Activated CD4-positive, alpha-beta T cell treated with anti-CD3 and anti-CD28 coated beads, Interleukin-2, amount 50 U/mL, for 24 hours (primary cell): ENCODE measurements around the gene PRKCSH.
"Not testable (repeated sequence)": the region's sequence is repeated elsewhere in the genome, so short reads cannot be mapped to it uniquely, and the experiment has no call there.

Experiments used
- DNase-seq, 2 donors: peaks; one replicate each; pipeline ENCODE4 v3.0.0-alpha.2; 2020; ENCODE audit warnings: low read depth in 1 of 2, low spot score in 1 of 2

PRKCSH gene

GRCh38 chr19:11450570-11451326 lies 15.3 kb downstream of the PRKCSH start:
- no peak for DNase-seq

- no peak for DNase-seq
These were observed 16.0 kb downstream of the PRKCSH start for GRCh38 chr19:11451327-11451870.

GRCh38 chr19:11451871-11452619 lies 16.6 kb downstream of the PRKCSH start:
- DNase-seq, result no peak

GRCh38 chr19:11452620-11453310 lies 17.3 kb downstream of the PRKCSH start:
- no peak for DNase-seq

- DNase-seq, result no peak
These were observed 18.3 kb downstream of the PRKCSH start for GRCh38 chr19:11453468-11454341.

- DNase-seq, result not testable (repeated sequence)
These were observed 19.8 kb downstream of the PRKCSH start for GRCh38 chr19:11455233-11455554.

GRCh38 chr19:11456659-11457058 lies 21.2 kb downstream of the PRKCSH start:
- no peak for DNase-seq

GRCh38 chr19:11457115-11457514 lies 21.7 kb downstream of the PRKCSH start:
- no peak for DNase-seq

GRCh38 chr19:11457831-11458230 lies 22.4 kb downstream of the PRKCSH start:
- DNase-seq, result no peak

GRCh38 chr19:11458236-11458900 lies 22.9 kb downstream of the PRKCSH start:
- DNase-seq, result no peak

GRCh38 chr19:11458912-11459311 lies 23.5 kb downstream of the PRKCSH start:
- DNase-seq, result not testable (repeated sequence)

- no peak for DNase-seq
These were observed 24.8 kb downstream of the PRKCSH start for GRCh38 chr19:11460207-11460606.

- DNase-seq, result no peak
These were observed 26.0 kb downstream of the PRKCSH start for GRCh38 chr19:11461453-11461852.

GRCh38 chr19:11463391-11463790 lies 28.0 kb downstream of the PRKCSH start:
- DNase-seq, result no peak

GRCh38 chr19:11464333-11465265 lies 29.2 kb downstream of the PRKCSH start:
- no peak for DNase-seq

GRCh38 chr19:11465600-11465999 lies 30.2 kb downstream of the PRKCSH start:
- no peak for DNase-seq

- not testable (repeated sequence) for DNase-seq
These were observed 32.9 kb downstream of the PRKCSH start for GRCh38 chr19:11468266-11468845.

GRCh38 chr19:11473725-11474124 lies 38.3 kb downstream of the PRKCSH start:
- DNase-seq, result no peak

GRCh38 chr19:11475343-11475742 lies 39.9 kb downstream of the PRKCSH start:
- not testable (repeated sequence) for DNase-seq
